Sigmoid colon (tissue), 7 donors: ENCODE data around the gene POLR3K. TPM values are rescaled to one million over a fixed set of nuclear protein-coding genes. Genes with fewer than 3 reads are reported as not detected.
A peak's percentile ranks its signal among the peaks of the same experiment; 100 is the strongest.

ENCODE experiments used
- DNase-seq: peaks from one replicate; pipeline ENCODE4 v3.0.0-alpha.2; 2019
- H3K27ac ChIP-seq, 4 donors: fragments of 200-600 bp; sonication (generic); one replicate each; pipeline ENCODE4 v1.5.1; 2016 to 2019; ENCODE audit warnings: mild to moderate bottlenecking in 1 of 4
- H3K27me3 ChIP-seq, 3 donors: fragments of 200-600 bp; sonication (generic); one replicate each; pipeline ENCODE4 v1.5.1; 2019; ENCODE audit warnings: mild to moderate bottlenecking in 1 of 3
- H3K36me3 ChIP-seq, 4 donors: fragments of 200-600 bp; sonication (generic); one replicate each; pipeline ENCODE4 v1.5.1; 2016 to 2019
- H3K4me1 ChIP-seq, 4 donors: fragments of 200-600 bp; sonication (generic); one replicate each; pipeline ENCODE4 v1.5.1; 2017 to 2019
- H3K4me3 ChIP-seq, 4 donors: fragments of 200-600 bp; sonication (generic); one replicate each; pipeline ENCODE4 v1.5.1; 2017 to 2019; ENCODE audit warnings: mild to moderate bottlenecking in 2 of 4, moderate library complexity in 1 of 4
- H3K9me3 ChIP-seq, 4 donors: fragments of 200-600 bp in 3 of 4; sonication (generic) in 3 of 4; one replicate each; pipeline versions ENCODE4 v1.5.1 to v1.6.1; 2013 to 2019
- EP300 ChIP-seq, 4 donors: sonication (generic); formaldehyde crosslinking; IDR thresholded peaks; one replicate each; pipeline ENCODE4 v1.6.1; 2017; ENCODE audit warnings: antibody characterized with exemption in 4 of 4
- POLR2A ChIP-seq, 2 donors: fragments of 450-650 bp; IDR thresholded peaks; one replicate each; pipeline ENCODE4 v1.6.1; 2016; ENCODE audit warnings: antibody characterized with exemption in 2 of 2, mild to moderate bottlenecking in 2 of 2, moderate library complexity in 2 of 2
- POLR2AphosphoS5 ChIP-seq, 4 donors: sonication (generic); formaldehyde crosslinking; IDR thresholded peaks; one replicate each; pipeline ENCODE4 v1.6.1; 2017; ENCODE audit warnings: antibody characterized with exemption in 4 of 4
- WGBS, 2 donors: extraction: QIAGEN DNeasy Blood & Tissue Kit; methylation state at CpG; one replicate each; pipeline ENCODE4 v1.1.7; 2013; 5-methylcytosine and 5-hydroxymethylcytosine counted together
- intact Hi-C: fragments of 100-400 bp; cut with DNase I; formaldehyde crosslinking; loops from one replicate; pipeline ENCODE4 v1.15.1; 2023
- polyA plus RNA-seq, 3 donors: library from polyadenylated mRNA; stranded (reverse); fragments of 200-250 nt; gene quantifications; one replicate each; pipeline ENCODE4 v1.2.3, GENCODE V29; 2013
- total RNA-seq, 4 donors: library from RNA; depleted of rRNA; stranded (reverse); fragments of >200 nt; gene quantifications; one replicate each; pipeline ENCODE4 v1.1.0, GENCODE V29; 2016
- TF ChIP-seq, protein P1 (sequence below), 4 experiments: fragments of 450-650 bp in 3 of 4; fragments of 200-600 bp in 1 of 4; IDR thresholded peaks; one replicate each; pipeline ENCODE4 v1.5.1; 2016 to 2019; ENCODE audit warnings: antibody characterized with exemption in 4 of 4, mild to moderate bottlenecking in 3 of 4, moderate library complexity in 2 of 4
- donor health status: healthy with polysubstance abuse.
- donor health status: Bipolar disorder and iron deficiency.
- donor health status: healthy.

Gene POLR3K
- total and polyA plus RNA-seq, 7 donors, result 1.7 to 22.1 (median 6.4) TPM

DNA sequence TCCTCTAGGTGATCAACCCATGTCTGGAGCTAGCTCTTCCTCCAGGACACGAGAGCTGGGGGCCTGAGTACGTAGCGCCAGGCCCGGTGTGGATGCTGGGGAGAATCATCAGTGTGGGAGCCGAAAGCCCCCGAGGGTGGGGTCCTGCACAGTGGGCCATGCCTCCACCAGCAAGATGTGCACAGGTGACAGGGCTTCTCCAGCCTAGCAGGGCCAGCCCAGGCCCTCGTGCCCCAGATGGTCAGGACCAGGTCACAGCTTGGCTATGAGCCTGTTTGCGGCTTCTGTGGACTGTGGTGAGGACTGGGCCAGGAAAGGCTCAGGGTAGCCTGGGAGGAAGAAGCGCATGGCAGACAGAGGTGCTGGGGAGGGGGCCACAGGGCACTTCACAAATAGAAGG is 32.5 kb upstream of the POLR3K start:
- Histone ChIP-seq H3K27ac (peak overlapping the region in 1 of 4 donors; percentile 58), H3K9me3 (no peaks in the 10 kb centered on the region), H3K4me3 (no peak overlapping the region), H3K4me1 (peaks cover 0 to 20% (median 18%) of the 10 kb centered on the region in 4 donors), H3K36me3 (peaks cover 12 to 57% (median 31%) of the 10 kb centered on the region in 4 donors), H3K27me3 (no peaks in the 10 kb centered on the region)
- 73 to 80% methylated on average over 9 of the region's 9 CpGs for WGBS, 2 donors
- no peak for DNase-seq
- no peak for TF ChIP-seq POLR2AphosphoS5 (IDR thresholded peaks at IDR 0.05)
- no peak for TF ChIP-seq POLR2A (IDR thresholded peaks at IDR 0.05)
- TF ChIP-seq, protein P1, sequence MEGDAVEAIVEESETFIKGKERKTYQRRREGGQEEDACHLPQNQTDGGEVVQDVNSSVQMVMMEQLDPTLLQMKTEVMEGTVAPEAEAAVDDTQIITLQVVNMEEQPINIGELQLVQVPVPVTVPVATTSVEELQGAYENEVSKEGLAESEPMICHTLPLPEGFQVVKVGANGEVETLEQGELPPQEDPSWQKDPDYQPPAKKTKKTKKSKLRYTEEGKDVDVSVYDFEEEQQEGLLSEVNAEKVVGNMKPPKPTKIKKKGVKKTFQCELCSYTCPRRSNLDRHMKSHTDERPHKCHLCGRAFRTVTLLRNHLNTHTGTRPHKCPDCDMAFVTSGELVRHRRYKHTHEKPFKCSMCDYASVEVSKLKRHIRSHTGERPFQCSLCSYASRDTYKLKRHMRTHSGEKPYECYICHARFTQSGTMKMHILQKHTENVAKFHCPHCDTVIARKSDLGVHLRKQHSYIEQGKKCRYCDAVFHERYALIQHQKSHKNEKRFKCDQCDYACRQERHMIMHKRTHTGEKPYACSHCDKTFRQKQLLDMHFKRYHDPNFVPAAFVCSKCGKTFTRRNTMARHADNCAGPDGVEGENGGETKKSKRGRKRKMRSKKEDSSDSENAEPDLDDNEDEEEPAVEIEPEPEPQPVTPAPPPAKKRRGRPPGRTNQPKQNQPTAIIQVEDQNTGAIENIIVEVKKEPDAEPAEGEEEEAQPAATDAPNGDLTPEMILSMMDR (IDR thresholded peaks at IDR 0.05), result no peak
- TF ChIP-seq EP300 (IDR thresholded peaks at IDR 0.05), result no peak
- intact Hi-C loops, result no loop called here

DNA sequence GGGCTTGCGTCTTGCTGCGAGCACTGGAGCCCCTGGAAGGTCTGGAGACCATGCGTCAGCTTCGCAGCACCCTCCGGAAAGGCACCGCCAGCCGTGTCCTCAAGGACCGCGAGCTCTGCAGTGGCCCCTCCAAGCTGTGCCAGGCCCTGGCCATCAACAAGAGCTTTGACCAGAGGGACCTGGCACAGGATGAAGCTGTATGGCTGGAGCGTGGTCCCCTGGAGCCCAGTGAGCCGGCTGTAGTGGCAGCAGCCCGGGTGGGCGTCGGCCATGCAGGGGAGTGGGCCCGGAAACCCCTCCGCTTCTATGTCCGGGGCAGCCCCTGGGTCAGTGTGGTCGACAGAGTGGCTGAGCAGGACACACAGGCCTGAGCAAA is 32.0 kb upstream of the POLR3K start:
- no peak for TF ChIP-seq EP300 (IDR thresholded peaks at IDR 0.05)
- TF ChIP-seq POLR2A (IDR thresholded peaks at IDR 0.05), result no peak
- TF ChIP-seq, protein P1 (IDR thresholded peaks at IDR 0.05), result no peak
- no peak for TF ChIP-seq POLR2AphosphoS5 (IDR thresholded peaks at IDR 0.05)
- no peaks in the 10 kb centered on the region for H3K27me3 ChIP-seq
- no peaks in the 10 kb centered on the region for H3K9me3 ChIP-seq
- H3K4me1 ChIP-seq, result peaks cover 0 to 20% (median 18%) of the 10 kb centered on the region in 4 donors
- no peak overlapping the region for H3K4me3 ChIP-seq
- DNase-seq, result peak; percentile 63
- intact Hi-C loops, result no loop called here
- H3K36me3 ChIP-seq, result peaks cover 12 to 57% (median 31%) of the 10 kb centered on the region in 4 donors
- peak overlapping the region; percentile 58 to 68 (median 60) for H3K27ac ChIP-seq
- WGBS, 2 donors, result 87 to 88% methylated on average over 18 of the region's 18 CpGs

DNA sequence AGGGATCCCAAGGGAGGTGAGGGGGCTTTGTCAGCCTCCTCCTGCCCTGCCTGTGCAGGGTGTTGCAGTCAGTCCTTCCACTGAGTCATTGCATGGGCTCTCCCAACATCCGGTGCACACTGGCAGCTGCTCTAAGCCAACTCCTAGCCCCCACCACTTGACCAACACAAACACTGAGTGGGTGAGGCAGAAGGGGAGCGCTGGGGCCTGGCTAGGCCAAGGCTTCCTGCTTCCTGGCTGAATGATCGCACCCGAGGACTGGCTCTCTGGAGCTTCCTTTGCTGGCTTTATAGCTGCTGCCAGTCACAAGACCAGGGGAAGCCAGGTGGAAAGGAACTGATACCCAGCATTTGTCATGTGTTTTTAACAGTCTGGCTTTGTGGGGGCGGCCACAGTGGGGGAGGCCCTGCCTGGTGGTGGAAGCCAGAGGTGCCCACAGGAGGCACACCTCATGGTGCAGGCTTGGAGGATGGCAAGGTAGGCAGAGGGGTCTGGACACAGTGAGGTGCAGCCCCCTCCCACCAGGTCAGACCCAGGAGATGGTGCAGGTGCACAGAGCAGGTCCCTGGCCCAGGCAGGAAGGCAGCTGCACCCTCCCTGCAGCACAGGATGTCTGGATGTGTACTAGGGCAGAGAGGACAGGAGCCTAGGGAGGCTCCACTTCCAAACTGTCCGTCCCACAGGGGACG is 31.5 kb upstream of the POLR3K start:
- TF ChIP-seq POLR2AphosphoS5 (IDR thresholded peaks at IDR 0.05) (peak in 3 of 4 donors; percentile 30 to 56 (median 30)), EP300 (IDR thresholded peaks at IDR 0.05) (no peak)
- H3K36me3 ChIP-seq, result peaks cover 12 to 57% (median 32%) of the 10 kb centered on the region in 4 donors
- H3K9me3 ChIP-seq, result no peaks in the 10 kb centered on the region
- peak overlapping the region; percentile 58 to 68 (median 60) for H3K27ac ChIP-seq
- peaks cover 0 to 20% (median 18%) of the 10 kb centered on the region in 4 donors for H3K4me1 ChIP-seq
- peak; percentile 85 for DNase-seq
- WGBS, 2 donors, result 27 to 57% methylated on average over 7 of the region's 7 CpGs
- no peak overlapping the region for H3K4me3 ChIP-seq
- intact Hi-C loops, result no loop called here
- no peaks in the 10 kb centered on the region for H3K27me3 ChIP-seq

DNA sequence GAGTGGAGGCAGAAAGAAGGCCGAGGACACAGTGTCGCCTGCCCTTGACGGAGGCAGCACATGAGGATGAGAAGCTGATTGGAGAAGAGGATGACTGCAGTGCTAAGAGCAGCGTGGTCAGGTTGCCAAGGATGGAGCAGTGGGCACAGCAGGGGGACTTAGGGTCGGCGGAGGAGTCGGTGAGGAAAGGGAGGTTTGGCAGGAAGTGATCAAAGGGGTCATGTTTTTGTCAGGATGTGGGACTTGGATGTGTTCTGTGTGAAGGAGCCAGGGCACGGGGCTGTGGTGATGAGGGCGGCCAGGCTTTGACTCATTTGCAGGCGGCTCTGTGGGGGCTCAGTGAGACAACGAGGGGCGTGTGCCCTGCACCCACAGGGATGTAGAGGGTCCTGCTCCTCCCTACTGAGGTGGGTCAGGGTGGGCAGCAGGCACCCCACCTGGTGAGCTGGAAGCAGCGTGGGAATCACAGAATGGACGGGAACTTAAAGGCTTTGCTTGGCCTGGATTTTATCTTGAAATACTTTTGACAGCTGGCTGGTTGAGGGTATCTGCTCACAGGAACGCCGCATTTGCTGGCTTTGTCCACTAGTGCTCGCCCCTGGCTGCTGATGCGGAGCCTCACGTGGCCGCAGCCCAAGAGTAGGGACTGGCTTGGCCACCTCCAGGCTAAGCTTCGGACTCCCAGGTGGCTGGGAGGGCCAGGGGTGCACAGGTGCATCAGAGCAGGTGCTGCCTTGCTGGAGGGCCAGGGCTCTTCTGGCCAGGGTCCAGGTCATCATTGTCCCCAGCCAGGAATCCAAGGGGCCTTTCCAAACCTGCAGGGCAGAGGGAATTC is 30.6 kb upstream of the POLR3K start:
- peaks cover 12 to 55% (median 30%) of the 10 kb centered on the region in 4 donors for H3K36me3 ChIP-seq
- peak; percentile 65 for DNase-seq
- intact Hi-C loops, result no loop called here
- H3K4me1 ChIP-seq, result peaks cover 0 to 26% (median 22%) of the 10 kb centered on the region in 4 donors
- peak overlapping the region; percentile 58 to 68 (median 60) for H3K27ac ChIP-seq
- no peak for TF ChIP-seq POLR2A (IDR thresholded peaks at IDR 0.05)
- no peak for TF ChIP-seq POLR2AphosphoS5 (IDR thresholded peaks at IDR 0.05)
- no peak for TF ChIP-seq EP300 (IDR thresholded peaks at IDR 0.05)
- TF ChIP-seq, protein P1 (IDR thresholded peaks at IDR 0.05), result no peak
- H3K27me3 ChIP-seq, result no peaks in the 10 kb centered on the region
- WGBS, 2 donors, result 68 to 79% methylated on average over 21 of the region's 21 CpGs
- H3K4me3 ChIP-seq, result no peak overlapping the region
- no peaks in the 10 kb centered on the region for H3K9me3 ChIP-seq

DNA sequence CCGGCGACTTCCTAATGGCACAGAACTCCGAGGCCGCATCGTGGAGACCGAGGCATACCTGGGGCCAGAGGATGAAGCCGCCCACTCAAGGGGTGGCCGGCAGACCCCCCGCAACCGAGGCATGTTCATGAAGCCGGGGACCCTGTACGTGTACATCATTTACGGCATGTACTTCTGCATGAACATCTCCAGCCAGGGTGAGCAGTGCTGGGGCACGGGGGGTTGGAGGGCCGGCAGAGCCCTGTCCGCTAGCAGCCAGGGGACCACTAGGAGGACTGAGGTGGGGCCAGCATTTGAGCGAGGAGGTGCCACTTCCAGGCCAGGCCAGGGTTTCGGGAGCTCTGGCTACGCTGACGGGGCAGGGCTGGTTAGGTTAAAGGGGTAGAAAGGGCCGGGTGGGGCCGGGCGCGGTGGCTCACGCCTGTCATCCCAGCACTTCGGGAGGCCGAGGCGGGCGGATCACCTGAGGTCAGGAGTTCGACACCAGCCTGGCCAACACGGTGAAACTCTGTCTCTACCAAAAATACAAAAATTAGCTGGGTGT is 29.7 kb upstream of the POLR3K start:
- Histone ChIP-seq H3K27ac (no peak overlapping the region), H3K4me1 (peaks cover 0 to 32% (median 27%) of the 10 kb centered on the region in 4 donors), H3K36me3 (peaks cover 7 to 46% (median 24%) of the 10 kb centered on the region in 4 donors), H3K9me3 (no peaks in the 10 kb centered on the region), H3K27me3 (no peaks in the 10 kb centered on the region), H3K4me3 (no peak overlapping the region)
- no peak for TF ChIP-seq EP300 (IDR thresholded peaks at IDR 0.05)
- TF ChIP-seq POLR2AphosphoS5 (IDR thresholded peaks at IDR 0.05), result no peak
- no peak for TF ChIP-seq POLR2A (IDR thresholded peaks at IDR 0.05)
- TF ChIP-seq, protein P1 (IDR thresholded peaks at IDR 0.05), result no peak
- intact Hi-C loops, result no loop called here
- WGBS, 2 donors, result 77 to 92% methylated on average over 31 of the region's 31 CpGs
- no peak for DNase-seq
